Measurements from ENCODE around the gene OTUD1.

- TF ChIP-seq POLR2A (IDR thresholded peaks at IDR 0.05) = no peak
- TF ChIP-seq, protein P1, sequence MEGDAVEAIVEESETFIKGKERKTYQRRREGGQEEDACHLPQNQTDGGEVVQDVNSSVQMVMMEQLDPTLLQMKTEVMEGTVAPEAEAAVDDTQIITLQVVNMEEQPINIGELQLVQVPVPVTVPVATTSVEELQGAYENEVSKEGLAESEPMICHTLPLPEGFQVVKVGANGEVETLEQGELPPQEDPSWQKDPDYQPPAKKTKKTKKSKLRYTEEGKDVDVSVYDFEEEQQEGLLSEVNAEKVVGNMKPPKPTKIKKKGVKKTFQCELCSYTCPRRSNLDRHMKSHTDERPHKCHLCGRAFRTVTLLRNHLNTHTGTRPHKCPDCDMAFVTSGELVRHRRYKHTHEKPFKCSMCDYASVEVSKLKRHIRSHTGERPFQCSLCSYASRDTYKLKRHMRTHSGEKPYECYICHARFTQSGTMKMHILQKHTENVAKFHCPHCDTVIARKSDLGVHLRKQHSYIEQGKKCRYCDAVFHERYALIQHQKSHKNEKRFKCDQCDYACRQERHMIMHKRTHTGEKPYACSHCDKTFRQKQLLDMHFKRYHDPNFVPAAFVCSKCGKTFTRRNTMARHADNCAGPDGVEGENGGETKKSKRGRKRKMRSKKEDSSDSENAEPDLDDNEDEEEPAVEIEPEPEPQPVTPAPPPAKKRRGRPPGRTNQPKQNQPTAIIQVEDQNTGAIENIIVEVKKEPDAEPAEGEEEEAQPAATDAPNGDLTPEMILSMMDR (IDR thresholded peaks at IDR 0.05) = no peak
- no peak for TF ChIP-seq POLR2AphosphoS5 (IDR thresholded peaks at IDR 0.05; ENCODE audit: insufficient read depth in 1 of 2, low read depth in 1 of 2)
Measured at GRCh38 chr10:23390809-23391208, 48.1 kb upstream of the OTUD1 start.
